ENCODE measurements around the gene ZNF764. TPM values are rescaled to one million over a fixed set of nuclear protein-coding genes. Genes with fewer than 3 reads are reported as not detected.
"Not testable (repeated sequence)": the region's sequence is repeated elsewhere in the genome, so short reads cannot be mapped to it uniquely, and the experiment has no call there.

Gene ZNF764
- polyA plus RNA-seq, 4 donors = 11.3 to 14.8 (median 11.4) TPM

- no peak for DNase-seq (ENCODE audit: low read depth in 4 of 4, low spot score in 3 of 4)
Observed at GRCh38 chr16:30551781-30552180, 6.4 kb downstream of the ZNF764 start.

- no peak for DNase-seq (ENCODE audit: low read depth in 4 of 4, low spot score in 3 of 4)
Observed at GRCh38 chr16:30548416-30549253, 9.5 kb downstream of the ZNF764 start.

DNA sequence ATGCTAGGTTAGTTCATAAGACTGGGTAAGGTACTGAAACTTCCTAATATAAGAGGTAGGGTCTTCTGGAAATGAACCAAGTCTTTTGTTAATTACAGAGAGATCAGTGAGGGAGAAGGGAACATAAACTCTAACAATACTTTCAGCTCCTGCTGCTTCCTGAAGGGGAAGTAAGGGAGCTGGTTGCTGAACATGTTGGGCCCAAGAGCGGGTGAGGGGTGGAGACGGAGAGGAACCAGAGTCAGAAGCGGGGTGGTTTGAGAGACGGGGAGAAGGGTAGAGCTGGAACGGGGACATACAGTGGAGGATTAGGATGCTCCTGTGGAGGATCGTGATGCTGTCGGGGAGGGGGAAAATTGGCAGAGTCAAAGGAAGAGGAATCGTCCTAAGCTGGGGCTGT is 12.1 kb downstream of the ZNF764 start:
- no peak for DNase-seq (ENCODE audit: low read depth in 4 of 4, low spot score in 3 of 4)

DNA sequence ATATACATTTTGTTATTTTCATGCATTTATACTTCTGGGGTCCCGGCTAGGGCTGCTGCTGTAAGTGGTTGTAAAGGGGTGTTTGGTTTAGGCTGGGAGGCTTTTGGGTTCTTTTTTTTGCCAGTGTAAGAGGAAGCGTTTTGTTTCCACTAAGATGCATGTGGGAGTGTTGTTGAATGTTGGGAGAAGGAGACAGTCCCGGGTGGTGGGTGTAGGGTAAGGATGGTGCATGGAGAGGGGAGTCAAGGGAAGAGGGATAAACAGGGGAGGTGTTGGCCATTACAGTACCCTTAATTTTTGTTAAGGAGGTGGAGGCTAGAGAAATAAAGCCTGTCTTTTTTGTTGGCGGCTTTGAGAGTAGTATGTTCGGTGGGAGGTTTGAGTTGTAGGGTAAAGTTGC is 15.1 kb downstream of the ZNF764 start:
- no peak for DNase-seq (ENCODE audit: low read depth in 4 of 4, low spot score in 3 of 4)

DNA sequence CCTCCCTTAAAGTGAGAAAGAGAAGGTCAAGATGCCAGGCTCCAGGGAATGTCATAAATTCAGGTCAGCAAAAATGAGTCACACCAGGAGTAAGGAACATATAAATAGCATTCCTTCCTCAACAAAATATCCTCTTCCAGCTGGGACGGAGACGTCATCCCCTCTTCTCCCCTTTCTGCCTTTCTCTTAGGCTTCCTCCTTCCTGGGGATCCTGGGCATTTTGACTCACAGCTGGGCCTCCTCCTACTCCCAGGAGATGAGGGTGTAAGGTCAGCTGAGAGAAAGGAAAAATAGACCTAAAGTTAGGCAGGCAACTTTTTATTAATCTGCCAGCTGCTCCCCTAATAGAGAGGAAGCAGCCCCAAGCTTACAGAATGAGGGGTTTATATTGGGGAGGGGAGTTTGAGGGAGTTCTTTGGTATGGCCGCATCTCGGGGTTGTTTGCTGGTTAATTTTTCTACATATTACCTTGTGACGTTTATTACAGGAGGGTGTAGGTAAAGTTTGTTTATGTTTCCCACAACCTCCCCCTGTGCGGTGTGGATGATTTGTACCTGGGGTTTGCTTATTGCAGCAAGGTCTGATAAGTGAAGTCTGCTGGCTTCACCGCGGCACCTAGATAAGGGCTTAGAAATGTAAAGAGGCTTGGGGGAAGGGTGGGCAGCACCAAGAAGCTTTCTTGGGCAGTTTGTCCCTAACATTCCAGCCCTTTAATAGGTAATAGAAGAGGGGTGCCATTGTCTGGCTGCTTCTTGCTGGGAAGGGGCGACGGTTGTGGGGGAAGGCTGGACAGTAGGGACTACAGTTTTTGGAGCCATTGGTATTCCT is 16.5 kb downstream of the ZNF764 start:
- DNase-seq (ENCODE audit: low read depth in 4 of 4, low spot score in 3 of 4) = no peak

- DNase-seq (ENCODE audit: low read depth in 4 of 4, low spot score in 3 of 4) = not testable (repeated sequence)
Observed at GRCh38 chr16:30540916-30541464, 17.2 kb downstream of the ZNF764 start.

GRCh38 chr16:30539986-30540526 is 18.1 kb downstream of the ZNF764 start:
- DNase-seq (ENCODE audit: low read depth in 4 of 4, low spot score in 3 of 4) = not testable (repeated sequence)

DNA sequence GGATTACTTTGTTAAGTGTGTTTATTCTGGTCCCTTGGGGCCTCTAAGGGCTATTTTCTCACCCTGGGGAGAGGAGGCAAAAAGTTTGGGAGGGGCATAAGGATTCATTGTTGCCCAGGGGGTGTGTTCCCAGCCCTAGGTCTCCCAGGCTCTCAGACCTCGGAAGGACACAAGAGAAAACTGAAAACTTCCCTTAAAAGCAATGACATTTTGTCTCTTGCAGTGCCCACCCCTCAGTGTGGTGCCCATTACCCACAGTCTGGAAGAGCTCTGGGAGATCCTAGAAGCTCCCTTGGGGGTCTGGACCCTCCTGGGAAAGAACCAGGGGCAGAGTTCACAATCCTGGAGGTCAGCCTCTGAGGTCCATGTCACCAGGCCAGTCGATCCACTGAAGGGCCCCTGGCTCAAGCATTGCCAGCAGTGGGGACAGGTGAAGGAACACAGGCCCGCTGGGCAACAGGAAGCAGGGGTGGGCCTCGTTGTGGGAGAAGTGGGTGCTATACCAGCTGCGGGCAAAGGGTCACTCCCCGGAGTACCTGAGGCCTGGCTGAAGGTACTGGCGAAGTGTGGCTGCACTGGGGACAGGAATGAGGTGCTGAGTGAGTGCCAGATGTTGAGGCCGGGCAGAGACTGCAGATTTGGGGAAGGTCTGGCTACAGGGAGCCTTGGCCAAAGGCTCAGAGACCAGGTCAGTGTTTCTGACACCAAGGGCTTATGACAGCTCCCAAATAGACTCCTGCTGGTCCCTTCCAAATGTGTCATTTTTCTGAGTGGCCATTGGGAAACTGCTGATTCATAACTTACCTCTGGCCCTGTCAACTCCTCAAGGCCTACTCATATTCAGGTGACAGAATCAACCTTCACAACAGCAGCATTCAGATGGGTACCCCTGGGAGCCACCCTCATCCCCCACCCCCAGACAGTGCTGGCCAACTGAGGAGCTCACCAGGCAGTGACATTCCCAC is 18.9 kb downstream of the ZNF764 start:
- DNase-seq (ENCODE audit: low read depth in 4 of 4, low spot score in 3 of 4) = no peak

DNA sequence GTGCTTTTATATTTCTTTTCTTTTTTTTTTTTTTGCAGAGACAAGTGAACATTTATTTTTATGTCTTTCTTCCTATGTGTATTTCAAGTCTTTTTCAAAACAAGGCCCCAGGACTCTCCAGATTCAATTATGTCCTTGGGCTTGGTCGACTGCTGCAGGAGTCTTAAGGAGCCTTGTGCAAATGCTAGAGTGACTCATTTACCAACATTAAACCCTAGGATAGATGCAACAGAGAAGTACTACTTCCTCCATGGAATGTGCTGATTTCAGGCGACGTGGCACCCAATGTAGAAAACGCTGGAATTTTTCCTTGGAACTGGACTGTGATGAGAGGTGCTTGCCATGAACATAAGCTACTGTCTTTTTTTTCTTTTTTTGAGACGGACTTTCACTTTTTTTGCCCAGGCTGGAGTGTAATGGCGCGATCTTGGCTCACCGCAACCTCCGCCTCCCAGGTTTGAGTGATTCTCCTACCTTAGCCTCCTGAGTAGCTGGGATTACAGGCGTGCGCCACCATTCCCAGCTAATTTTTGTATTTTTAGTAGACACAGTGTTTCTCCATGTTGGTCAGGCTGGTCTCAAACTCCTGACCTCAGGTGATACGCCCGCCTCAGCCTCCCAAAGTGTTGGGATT is 21.7 kb downstream of the ZNF764 start:
- not testable (repeated sequence) for DNase-seq (ENCODE audit: low read depth in 4 of 4, low spot score in 3 of 4)

- DNase-seq (ENCODE audit: low read depth in 4 of 4, low spot score in 3 of 4) = no peak
Observed at GRCh38 chr16:30535777-30536190, 22.4 kb downstream of the ZNF764 start.

- no peak for DNase-seq (ENCODE audit: low read depth in 4 of 4, low spot score in 3 of 4)
Observed at GRCh38 chr16:30535106-30535776, 22.9 kb downstream of the ZNF764 start.

- peak; percentile 86 to 92 (median 89) for DNase-seq (ENCODE audit: low read depth in 4 of 4, low spot score in 3 of 4)
Observed at GRCh38 chr16:30534368-30535105, 23.6 kb downstream of the ZNF764 start, which contains the start of gene ZNF747. ZNF747 (minus strand) TSS chr16:30534858; CDS start chr16:30534679, 179 bp downstream.

DNA sequence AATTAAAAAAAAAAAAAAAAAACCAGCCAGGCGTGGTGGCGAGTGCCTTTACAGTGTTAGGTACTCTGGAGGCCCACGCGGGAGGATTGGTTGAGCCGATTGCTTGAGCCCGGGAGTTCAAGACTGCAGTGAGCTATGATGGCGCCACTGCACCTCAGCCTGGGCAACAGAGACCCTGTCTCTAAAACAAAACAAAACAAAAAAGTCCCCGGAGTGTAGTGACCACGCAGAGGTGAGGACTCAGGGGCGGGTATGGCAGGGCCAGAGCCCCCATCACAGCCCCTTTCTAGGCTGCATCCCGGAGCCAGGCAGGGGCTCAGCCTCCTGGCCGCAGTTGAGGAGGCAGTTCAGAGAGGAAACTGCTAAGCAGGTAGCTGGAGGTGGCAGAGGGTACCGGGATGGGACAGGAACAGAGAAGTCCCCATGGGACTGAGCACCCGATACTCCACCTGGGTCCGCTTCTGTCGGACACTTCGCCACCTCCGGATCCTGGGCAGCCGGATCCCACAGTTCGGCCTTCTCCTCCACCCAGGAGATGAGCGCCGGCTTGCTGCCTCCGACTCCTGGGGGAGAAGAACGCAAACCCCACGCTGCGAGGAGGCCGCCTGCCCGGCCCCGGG is 24.3 kb downstream of the ZNF764 start:
- no peak for DNase-seq (ENCODE audit: low read depth in 4 of 4, low spot score in 3 of 4)

DNA sequence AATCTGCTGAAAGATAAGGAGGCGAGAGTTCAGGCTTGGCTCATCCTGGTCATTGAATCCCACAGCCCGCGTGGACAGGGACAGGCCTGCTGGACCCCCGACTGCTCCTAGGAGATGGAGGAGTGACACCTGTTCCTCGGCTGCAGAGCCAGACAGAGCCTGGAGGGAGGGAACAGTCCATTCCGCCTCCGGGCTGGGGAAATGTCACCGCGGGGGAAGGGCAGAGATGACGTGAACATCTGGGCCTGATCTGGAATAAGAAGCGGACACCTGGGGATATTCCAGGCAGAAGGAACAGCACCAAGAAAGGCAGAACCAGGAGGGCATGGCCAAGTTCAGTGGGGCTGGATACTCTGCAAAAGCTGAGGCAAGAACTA is 25.0 kb downstream of the ZNF764 start:
- DNase-seq (ENCODE audit: low read depth in 4 of 4, low spot score in 3 of 4) = no peak

- DNase-seq (ENCODE audit: low read depth in 4 of 4, low spot score in 3 of 4) = no peak
Observed at GRCh38 chr16:30532285-30533145, 25.7 kb downstream of the ZNF764 start.

GRCh38 chr16:30530163-30531037 is 27.8 kb downstream of the ZNF764 start:
- DNase-seq (ENCODE audit: low read depth in 4 of 4, low spot score in 3 of 4) = no peak

Measured in right renal pelvis (tissue), 4 donors.